Skeletal muscle satellite cell (primary cell): ENCODE data around the gene TOR1AIP1.

Experiments used
- H3K27me3 ChIP-seq: 2 replicates; pipeline ENCODE4 v1.7.0; 2013; ENCODE audit warnings: low read length; ENCODE audit not compliant: control insufficient read depth, insufficient read depth
- H3K36me3 ChIP-seq: 2 replicates; pipeline ENCODE4 v1.7.0; 2013; ENCODE audit warnings: mild to moderate bottlenecking, control low read depth, low read length; ENCODE audit not compliant: insufficient read depth
- H3K4me1 ChIP-seq: 2 replicates; pipeline ENCODE4 v1.7.0; 2013; ENCODE audit warnings: low read length; ENCODE audit not compliant: control insufficient read depth, insufficient read depth
- H3K4me2 ChIP-seq: 2 replicates; pipeline ENCODE4 v1.7.0; 2013; ENCODE audit warnings: mild to moderate bottlenecking, low read length
- H3K4me3 ChIP-seq: 2 replicates; pipeline ENCODE4 v1.7.0; 2013; ENCODE audit warnings: low read length
- H3K9ac ChIP-seq: 2 replicates; pipeline ENCODE4 v1.7.0; 2013; ENCODE audit warnings: mild to moderate bottlenecking, low read depth, low read length, moderate library complexity
- H3K9me3 ChIP-seq: replicated peaks from 2 replicates; pipeline ENCODE4 v1.7.0; 2013; ENCODE audit warnings: mild to moderate bottlenecking, control low read depth, low read length

TOR1AIP1 gene

GRCh38 chr1:179883040-179883744, 1.1 kb downstream of the TOR1AIP1 start:
- Histone ChIP-seq H3K4me1 (peaks cover 16% of the 10 kb centered on the region), H3K4me2 (peak overlapping the region; percentile 93), H3K27me3 (no peaks in the 10 kb centered on the region), H3K9ac (peak overlapping the region; percentile 97), H3K4me3 (peak overlapping the region; percentile 96), H3K9me3 (no peaks in the 10 kb centered on the region), H3K36me3 (peaks cover 20% of the 10 kb centered on the region)

GRCh38 chr1:179883745-179884138, 1.7 kb downstream of the TOR1AIP1 start:
- H3K36me3 ChIP-seq, result peaks cover 23% of the 10 kb centered on the region
- H3K4me1 ChIP-seq, result peaks cover 16% of the 10 kb centered on the region
- peak overlapping the region; percentile 96 for H3K4me3 ChIP-seq
- H3K9me3 ChIP-seq, result no peaks in the 10 kb centered on the region
- H3K27me3 ChIP-seq, result no peaks in the 10 kb centered on the region
- peak overlapping the region; percentile 93 for H3K4me2 ChIP-seq
- peak overlapping the region; percentile 97 for H3K9ac ChIP-seq

GRCh38 chr1:179888071-179888470, 6.0 kb downstream of the TOR1AIP1 start:
- peaks cover 40% of the 10 kb centered on the region for H3K36me3 ChIP-seq
- H3K27me3 ChIP-seq, result no peaks in the 10 kb centered on the region
- H3K9me3 ChIP-seq, result no peaks in the 10 kb centered on the region
- peaks cover 9% of the 10 kb centered on the region for H3K4me1 ChIP-seq
- H3K4me3 ChIP-seq, result no peak overlapping the region
- no peak overlapping the region for H3K9ac ChIP-seq
- no peak overlapping the region for H3K4me2 ChIP-seq

- Histone ChIP-seq H3K4me2 (no peak overlapping the region), H3K9me3 (no peaks in the 10 kb centered on the region), H3K4me1 (peaks cover 3% of the 10 kb centered on the region), H3K27me3 (no peaks in the 10 kb centered on the region), H3K9ac (no peak overlapping the region), H3K36me3 (peaks cover 45% of the 10 kb centered on the region), H3K4me3 (no peak overlapping the region)
These were observed 7.5 kb downstream of the TOR1AIP1 start for GRCh38 chr1:179889589-179889988.

GRCh38 chr1:179910934-179911333, 28.8 kb downstream of the TOR1AIP1 start:
- Histone ChIP-seq H3K9ac (no peak overlapping the region), H3K36me3 (peaks cover 45% of the 10 kb centered on the region), H3K9me3 (no peaks in the 10 kb centered on the region)

GRCh38 chr1:179911812-179912211, 29.7 kb downstream of the TOR1AIP1 start:
- no peaks in the 10 kb centered on the region for H3K9me3 ChIP-seq
- H3K36me3 ChIP-seq, result peaks cover 47% of the 10 kb centered on the region
- H3K9ac ChIP-seq, result no peak overlapping the region
- no peak overlapping the region for H3K4me2 ChIP-seq
- no peaks in the 10 kb centered on the region for H3K27me3 ChIP-seq
- no peaks in the 10 kb centered on the region for H3K4me1 ChIP-seq
- H3K4me3 ChIP-seq, result no peak overlapping the region

More at GRCh38 chr1:179910934-179911333, 28.8 kb downstream of the TOR1AIP1 start:
- no peak overlapping the region for H3K4me2 ChIP-seq
- H3K27me3 ChIP-seq, result no peaks in the 10 kb centered on the region
- no peaks in the 10 kb centered on the region for H3K4me1 ChIP-seq
- H3K4me3 ChIP-seq, result no peak overlapping the region

GRCh38 chr1:179917601-179918429, 35.7 kb downstream of the TOR1AIP1 start:
- Histone ChIP-seq H3K27me3 (no peaks in the 10 kb centered on the region), H3K36me3 (peaks cover 45% of the 10 kb centered on the region), H3K4me2 (no peak overlapping the region), H3K9ac (no peak overlapping the region), H3K4me3 (no peak overlapping the region), H3K9me3 (no peaks in the 10 kb centered on the region), H3K4me1 (no peaks in the 10 kb centered on the region)

GRCh38 chr1:179921472-179921871, 39.4 kb downstream of the TOR1AIP1 start:
- no peak overlapping the region for H3K4me2 ChIP-seq

GRCh38 chr1:179921981-179922872, 40.1 kb downstream of the TOR1AIP1 start:
- Histone ChIP-seq H3K27me3 (no peaks in the 10 kb centered on the region), H3K4me2 (no peak overlapping the region), H3K4me3 (no peak overlapping the region), H3K4me1 (peaks cover 13% of the 10 kb centered on the region), H3K9me3 (no peaks in the 10 kb centered on the region), H3K9ac (no peak overlapping the region), H3K36me3 (peaks cover 20% of the 10 kb centered on the region)

More at GRCh38 chr1:179921472-179921871, 39.4 kb downstream of the TOR1AIP1 start:
- Histone ChIP-seq H3K27me3 (no peaks in the 10 kb centered on the region), H3K9me3 (no peaks in the 10 kb centered on the region), H3K4me3 (no peak overlapping the region), H3K4me1 (peaks cover 8% of the 10 kb centered on the region), H3K9ac (no peak overlapping the region), H3K36me3 (peaks cover 24% of the 10 kb centered on the region)

GRCh38 chr1:179923029-179923428, 40.9 kb downstream of the TOR1AIP1 start:
- Histone ChIP-seq H3K9ac (no peak overlapping the region), H3K4me3 (no peak overlapping the region), H3K27me3 (no peaks in the 10 kb centered on the region), H3K4me1 (peaks cover 13% of the 10 kb centered on the region), H3K4me2 (no peak overlapping the region), H3K36me3 (peaks cover 12% of the 10 kb centered on the region), H3K9me3 (no peaks in the 10 kb centered on the region)

- peaks cover 13% of the 10 kb centered on the region for H3K4me1 ChIP-seq
- H3K4me2 ChIP-seq, result no peak overlapping the region
- H3K36me3 ChIP-seq, result peaks cover under 1% of the 10 kb centered on the region
- H3K27me3 ChIP-seq, result no peaks in the 10 kb centered on the region
- no peak overlapping the region for H3K4me3 ChIP-seq
- no peak overlapping the region for H3K9ac ChIP-seq
- no peaks in the 10 kb centered on the region for H3K9me3 ChIP-seq
These were observed 42.2 kb downstream of the TOR1AIP1 start for GRCh38 chr1:179924268-179924667.
